Measurements from ENCODE around the gene TTC34. TPM values are rescaled to one million over a fixed set of nuclear protein-coding genes. Genes with fewer than 3 reads are reported as not detected.

The TTC34 gene
- total RNA-seq, 2 donors from 2014 or later: under 0.01 to 0.52 TPM

DNA sequence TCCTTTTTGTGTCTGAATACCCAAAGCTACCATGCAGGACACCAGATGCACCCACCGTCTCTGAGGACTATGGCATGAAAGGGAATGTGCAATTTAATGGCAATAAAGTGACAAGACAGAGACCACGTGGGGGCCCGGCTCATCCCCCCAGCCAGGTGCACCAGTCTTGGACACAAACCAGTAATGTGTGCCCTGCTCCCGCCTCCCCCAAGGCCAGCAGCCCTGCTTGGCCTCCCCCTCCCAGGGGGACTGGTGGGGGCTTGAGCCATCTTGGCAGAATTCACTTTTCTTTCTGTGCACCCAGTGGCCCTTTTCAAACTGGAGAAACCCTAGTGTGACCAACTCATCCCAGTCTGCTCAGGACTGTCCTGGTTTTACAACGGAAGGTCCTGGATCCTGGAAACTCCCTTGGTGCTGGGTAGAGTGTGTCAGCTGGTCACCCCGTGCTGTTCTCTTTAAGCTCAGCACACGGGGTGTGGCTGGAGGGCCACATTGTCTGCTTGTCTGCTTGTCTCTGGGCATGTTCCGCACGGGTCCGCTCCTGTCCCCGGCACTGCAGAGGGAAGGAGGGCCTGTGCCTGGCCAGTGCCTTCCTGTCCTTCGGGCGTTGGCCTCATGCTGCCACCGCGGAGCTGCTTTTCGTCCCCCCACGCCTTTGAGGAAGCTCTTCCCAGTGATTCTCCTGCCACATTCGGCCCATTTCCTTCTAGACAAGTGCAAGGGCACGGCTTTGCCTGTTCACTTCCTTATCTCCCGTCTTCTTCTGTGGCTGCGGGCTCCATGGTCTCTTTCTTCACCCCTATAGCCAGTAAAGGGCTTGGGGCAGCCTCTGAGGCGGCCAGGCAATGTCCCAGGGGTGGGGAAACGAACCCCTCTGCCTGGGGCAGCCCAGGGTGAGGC, 45.8 kb upstream of the TTC34 start:
- Histone ChIP-seq H3K36me3 (replicated peaks in 1 of 2; ENCODE audit: insufficient read depth in 1 of 2, low read depth in 2 of 2) (no peaks in the 10 kb centered on the region), H3K4me3 (no peak overlapping the region), H3K27me3 (no peaks in the 10 kb centered on the region), H3K9me3 (no peaks in the 10 kb centered on the region), H3K4me1 (no peaks in the 10 kb centered on the region), H3K27ac (no peak overlapping the region)
- DNase-seq (no peak), ATAC-seq (no peak)
- TF ChIP-seq POLR2A (IDR thresholded peaks at IDR 0.05): no peak
- TF ChIP-seq, protein P1, sequence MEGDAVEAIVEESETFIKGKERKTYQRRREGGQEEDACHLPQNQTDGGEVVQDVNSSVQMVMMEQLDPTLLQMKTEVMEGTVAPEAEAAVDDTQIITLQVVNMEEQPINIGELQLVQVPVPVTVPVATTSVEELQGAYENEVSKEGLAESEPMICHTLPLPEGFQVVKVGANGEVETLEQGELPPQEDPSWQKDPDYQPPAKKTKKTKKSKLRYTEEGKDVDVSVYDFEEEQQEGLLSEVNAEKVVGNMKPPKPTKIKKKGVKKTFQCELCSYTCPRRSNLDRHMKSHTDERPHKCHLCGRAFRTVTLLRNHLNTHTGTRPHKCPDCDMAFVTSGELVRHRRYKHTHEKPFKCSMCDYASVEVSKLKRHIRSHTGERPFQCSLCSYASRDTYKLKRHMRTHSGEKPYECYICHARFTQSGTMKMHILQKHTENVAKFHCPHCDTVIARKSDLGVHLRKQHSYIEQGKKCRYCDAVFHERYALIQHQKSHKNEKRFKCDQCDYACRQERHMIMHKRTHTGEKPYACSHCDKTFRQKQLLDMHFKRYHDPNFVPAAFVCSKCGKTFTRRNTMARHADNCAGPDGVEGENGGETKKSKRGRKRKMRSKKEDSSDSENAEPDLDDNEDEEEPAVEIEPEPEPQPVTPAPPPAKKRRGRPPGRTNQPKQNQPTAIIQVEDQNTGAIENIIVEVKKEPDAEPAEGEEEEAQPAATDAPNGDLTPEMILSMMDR (IDR thresholded peaks at IDR 0.05): no peak
- 51 to 65% methylated on average over 18 to 23 of the region's 23 CpGs for WGBS, 2 donors
- intact Hi-C loops (cut with DNase I): no loop called here

DNA sequence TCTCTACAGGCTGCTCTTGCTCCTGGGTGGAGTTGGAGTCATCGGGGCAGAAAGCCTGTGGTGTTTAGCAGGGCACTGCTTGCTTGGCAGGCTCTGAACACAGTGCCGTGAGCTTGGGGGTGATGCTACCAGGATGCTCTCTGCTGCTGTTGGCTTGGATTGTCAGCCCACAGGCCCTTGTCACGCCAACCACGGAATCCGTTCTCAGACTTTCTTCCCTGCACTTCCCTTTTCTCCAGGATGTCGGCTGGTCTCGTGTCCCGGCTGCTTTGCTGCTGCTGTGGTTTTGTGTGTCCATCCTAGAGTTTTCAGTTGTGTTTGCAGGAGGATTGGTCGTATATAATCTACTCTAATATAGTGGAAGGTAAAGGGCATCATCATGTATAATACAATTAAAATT, 44.4 kb upstream of the TTC34 start:
- Histone ChIP-seq H3K4me3 (no peak overlapping the region), H3K4me1 (no peaks in the 10 kb centered on the region), H3K27ac (no peak overlapping the region), H3K9me3 (no peaks in the 10 kb centered on the region), H3K36me3 (replicated peaks in 1 of 2; ENCODE audit: insufficient read depth in 1 of 2, low read depth in 2 of 2) (no peaks in the 10 kb centered on the region), H3K27me3 (no peaks in the 10 kb centered on the region)
- TF ChIP-seq POLR2A (IDR thresholded peaks at IDR 0.05): no peak
- TF ChIP-seq, protein P1 (IDR thresholded peaks at IDR 0.05): no peak
- 58 to 71% methylated on average over 7 to 9 of the region's 9 CpGs for WGBS, 2 donors
- DNase-seq (peak in 1 of 4 donors; percentile 5), ATAC-seq (no peak)
- intact Hi-C loops (cut with DNase I): no loop called here

DNA sequence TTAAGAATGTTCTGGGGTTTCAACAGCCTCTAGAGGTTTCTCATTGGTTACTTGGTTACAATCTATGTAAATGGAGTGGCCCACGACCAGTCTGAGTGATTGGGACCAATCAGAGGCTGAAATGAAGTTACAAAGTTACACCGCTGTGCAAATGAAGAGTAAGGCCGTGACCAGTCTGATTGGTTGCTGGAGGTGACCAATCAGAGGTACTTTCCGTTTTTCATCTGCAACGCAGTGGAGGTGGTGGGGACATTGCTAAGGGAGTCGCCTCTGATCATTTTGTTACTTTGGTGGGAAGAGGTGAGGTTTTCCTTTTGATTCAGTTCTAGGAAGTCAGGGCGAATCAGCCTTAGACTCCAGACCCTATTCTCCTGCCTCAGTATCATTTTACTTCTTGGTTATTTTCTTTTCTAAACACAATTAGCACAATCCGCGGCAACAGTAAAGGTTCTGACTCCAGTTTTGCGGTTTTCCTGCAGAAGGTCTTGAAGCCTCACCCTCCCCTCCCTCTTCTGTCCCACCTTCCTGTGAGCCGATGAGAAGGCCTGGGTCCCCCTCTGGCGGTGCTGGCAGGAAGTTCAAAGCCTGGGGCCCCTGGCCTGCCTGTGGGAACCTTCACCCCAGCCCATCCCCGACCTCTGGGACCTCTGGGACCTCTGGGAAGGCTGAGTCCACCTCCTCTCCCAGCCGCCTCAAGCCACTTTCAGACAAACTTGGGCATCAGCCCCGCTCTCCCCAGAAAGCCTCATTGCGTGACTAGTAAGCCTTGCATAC, 38.7 kb upstream of the TTC34 start:
- DNase-seq (no peak), ATAC-seq (no peak)
- H3K27me3 ChIP-seq: no peaks in the 10 kb centered on the region
- H3K4me3 ChIP-seq: no peak overlapping the region
- TF ChIP-seq POLR2A (IDR thresholded peaks at IDR 0.05): no peak
- TF ChIP-seq, protein P1 (IDR thresholded peaks at IDR 0.05): no peak
- no peak overlapping the region for H3K27ac ChIP-seq
- no peaks in the 10 kb centered on the region for H3K9me3 ChIP-seq
- no peaks in the 10 kb centered on the region for H3K4me1 ChIP-seq
- intact Hi-C loops (cut with DNase I): no loop called here
- 46 to 58% methylated on average over 16 of the region's 16 CpGs for WGBS, 2 donors
- H3K36me3 ChIP-seq (replicated peaks in 1 of 2; ENCODE audit: insufficient read depth in 1 of 2, low read depth in 2 of 2): no peaks in the 10 kb centered on the region

DNA sequence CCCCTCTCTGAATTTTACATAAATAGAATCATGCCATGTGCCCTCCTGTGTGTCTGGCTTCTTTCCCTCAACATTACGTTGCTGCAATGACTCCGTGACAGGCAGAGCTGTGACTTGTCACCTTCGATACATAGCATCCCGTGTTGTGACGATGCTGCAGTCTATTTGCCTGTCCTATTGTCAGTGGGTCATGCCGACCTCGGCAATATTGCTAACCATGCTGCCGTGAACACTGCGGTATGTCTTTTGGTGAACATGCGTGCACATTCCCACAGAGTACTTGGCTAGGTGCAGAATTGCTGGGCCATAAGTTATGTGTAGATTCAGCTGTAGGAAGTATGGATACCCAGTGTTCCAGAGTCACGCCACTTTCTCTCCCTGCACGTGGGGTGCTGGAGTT, 36.3 kb upstream of the TTC34 start:
- Histone ChIP-seq H3K4me1 (no peaks in the 10 kb centered on the region), H3K27me3 (no peaks in the 10 kb centered on the region), H3K27ac (no peak overlapping the region), H3K9me3 (no peaks in the 10 kb centered on the region), H3K36me3 (replicated peaks in 1 of 2; ENCODE audit: insufficient read depth in 1 of 2, low read depth in 2 of 2) (no peaks in the 10 kb centered on the region), H3K4me3 (no peak overlapping the region)
- DNase-seq (no peak), ATAC-seq (no peak)
- WGBS, 2 donors: 80 to 84% methylated on average over 12 of the region's 12 CpGs
- intact Hi-C loops (cut with DNase I): no loop called here
- TF ChIP-seq POLR2A (IDR thresholded peaks at IDR 0.05): no peak
- TF ChIP-seq, protein P1 (IDR thresholded peaks at IDR 0.05): no peak
